Liver (tissue), 3 donors: Measurements from ENCODE around the gene STK4.

Source experiments
- ATF3 ChIP-seq: IDR thresholded peaks from 2 replicates; pipeline ENCODE4 v1.6.1; 2016; ENCODE audit warnings: antibody characterized with exemption
- CTCF ChIP-seq: fragments of 150-350 bp; IDR thresholded peaks from 2 replicates; pipeline ENCODE4 v1.5.1; 2017; ENCODE audit warnings: improper control_type of control experiment, low read depth, low read length; ENCODE audit not compliant: missing input control
- GABPA ChIP-seq, 2 donors: IDR thresholded peaks in 1 of 2; conservative IDR thresholded peaks in 1 of 2; 2 replicates each; pipeline ENCODE4 v1.6.1; 2016; ENCODE audit warnings: antibody characterized with exemption in 2 of 2, mild to moderate bottlenecking in 1 of 2, moderate library complexity in 1 of 2
- HNF4A ChIP-seq, 2 donors: conservative IDR thresholded peaks; 2 replicates each; pipeline ENCODE4 v1.6.1; 2016; ENCODE audit warnings: antibody characterized with exemption in 2 of 2, mild to moderate bottlenecking in 2 of 2
- HNF4G ChIP-seq: IDR thresholded peaks from 2 replicates; pipeline ENCODE4 v1.6.1; 2016; ENCODE audit warnings: antibody characterized with exemption
- RAD21 ChIP-seq, 2 donors: IDR thresholded peaks; 2 replicates each; pipeline ENCODE4 v1.6.1; 2016; ENCODE audit warnings: antibody characterized with exemption in 2 of 2, mild to moderate bottlenecking in 2 of 2
- REST ChIP-seq: IDR thresholded peaks from 2 replicates; pipeline ENCODE4 v1.6.1; 2016; ENCODE audit warnings: antibody characterized with exemption, mild to moderate bottlenecking
- TAF1 ChIP-seq: conservative IDR thresholded peaks from 2 replicates; pipeline ENCODE4 v1.6.1; 2016; ENCODE audit warnings: antibody characterized with exemption, mild to moderate bottlenecking
- YY1 ChIP-seq: IDR thresholded peaks from 2 replicates; pipeline ENCODE4 v1.6.1; 2016; ENCODE audit warnings: antibody characterized with exemption, mild to moderate bottlenecking
- donor health status: healthy.
- donor health status: healthy.

DNA sequence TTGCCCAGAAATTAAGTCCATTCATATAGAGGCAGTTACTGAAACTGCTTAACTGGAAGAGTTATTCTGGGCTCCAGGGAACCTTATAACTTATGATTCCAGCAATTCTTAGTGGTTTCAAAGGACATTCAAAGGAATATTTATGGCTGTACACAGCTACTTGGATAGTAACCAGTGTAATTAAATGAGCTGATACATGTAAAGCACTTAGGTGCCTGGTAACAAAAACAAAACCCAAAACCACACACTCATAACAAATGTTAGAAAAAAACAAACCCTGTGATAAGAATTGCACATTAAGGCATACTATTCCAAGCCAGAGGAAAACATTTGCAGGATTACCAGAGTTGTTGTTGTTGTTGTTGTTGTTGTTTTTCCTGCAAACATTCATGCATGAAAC is 51.5 kb downstream of the STK4 start:
- no peak for TF ChIP-seq CTCF
- TF ChIP-seq ATF3, result no peak
- TF ChIP-seq TAF1, result no peak
- TF ChIP-seq GABPA (IDR thresholded peaks at IDR 0.05 in 1 of 2, conservative IDR thresholded peaks at IDR 0.05 in 1 of 2), result no peak
- TF ChIP-seq RAD21 (IDR thresholded peaks at IDR 0.05), result no peak
- no peak for TF ChIP-seq HNF4G
- no peak for TF ChIP-seq REST
- no peak for TF ChIP-seq HNF4A (conservative IDR thresholded peaks at IDR 0.05)
- TF ChIP-seq YY1, result no peak
